ENCODE results near the gene SCGB1C1.
"Not testable (repeated sequence)": the region's sequence is repeated elsewhere in the genome, so short reads cannot be mapped to it uniquely, and the experiment has no call there.

Gene SCGB1C1

GRCh38 chr11:192674-193128, at the start of gene SCGB1C1:
SCGB1C1 (plus strand) TSS chr11:193078; CDS start chr11:193100, 22 bp downstream.
- H3K36me3 ChIP-seq (ENCODE audit: control insufficient read depth, low read depth, low read length); H3K4me3 ChIP-seq (ENCODE audit: low read length); H3K9me3 ChIP-seq (ENCODE audit: control insufficient read depth, low read depth, low read length); H3K4me1 ChIP-seq (ENCODE audit: control insufficient read depth, low read depth, low read length); H3K9ac ChIP-seq (ENCODE audit: low read length); H3K27me3 ChIP-seq (ENCODE audit: control insufficient read depth, insufficient read depth, low read length); H3K27ac ChIP-seq (ENCODE audit: low read length): not testable (repeated sequence)

GRCh38 chr11:180242-180641, 12.6 kb upstream of the SCGB1C1 start:
- H3K4me3 ChIP-seq (ENCODE audit: low read length); H3K9me3 ChIP-seq (ENCODE audit: control insufficient read depth, low read depth, low read length); H3K36me3 ChIP-seq (ENCODE audit: control insufficient read depth, low read depth, low read length); H3K9ac ChIP-seq (ENCODE audit: low read length); H3K27ac ChIP-seq (ENCODE audit: low read length); H3K4me1 ChIP-seq (ENCODE audit: control insufficient read depth, low read depth, low read length); H3K27me3 ChIP-seq (ENCODE audit: control insufficient read depth, insufficient read depth, low read length): not testable (repeated sequence)

- H3K36me3 ChIP-seq (ENCODE audit: control insufficient read depth, low read depth, low read length); H3K4me3 ChIP-seq (ENCODE audit: low read length); H3K4me1 ChIP-seq (ENCODE audit: control insufficient read depth, low read depth, low read length); H3K27me3 ChIP-seq (ENCODE audit: control insufficient read depth, insufficient read depth, low read length); H3K9ac ChIP-seq (ENCODE audit: low read length); H3K27ac ChIP-seq (ENCODE audit: low read length); H3K9me3 ChIP-seq (ENCODE audit: control insufficient read depth, low read depth, low read length): not testable (repeated sequence)
These were observed 3.6 kb upstream of the SCGB1C1 start for GRCh38 chr11:189200-189783.

GRCh38 chr11:189843-190311, 3.0 kb upstream of the SCGB1C1 start:
- not testable (repeated sequence) for H3K4me1 ChIP-seq (ENCODE audit: control insufficient read depth, low read depth, low read length); H3K27me3 ChIP-seq (ENCODE audit: control insufficient read depth, insufficient read depth, low read length); H3K9me3 ChIP-seq (ENCODE audit: control insufficient read depth, low read depth, low read length); H3K36me3 ChIP-seq (ENCODE audit: control insufficient read depth, low read depth, low read length); H3K27ac ChIP-seq (ENCODE audit: low read length); H3K9ac ChIP-seq (ENCODE audit: low read length); H3K4me3 ChIP-seq (ENCODE audit: low read length)

- not testable (repeated sequence) for H3K9me3 ChIP-seq (ENCODE audit: control insufficient read depth, low read depth, low read length); H3K27me3 ChIP-seq (ENCODE audit: control insufficient read depth, insufficient read depth, low read length); H3K4me3 ChIP-seq (ENCODE audit: low read length); H3K27ac ChIP-seq (ENCODE audit: low read length); H3K9ac ChIP-seq (ENCODE audit: low read length); H3K4me1 ChIP-seq (ENCODE audit: control insufficient read depth, low read depth, low read length); H3K36me3 ChIP-seq (ENCODE audit: control insufficient read depth, low read depth, low read length)
These were observed 2.3 kb upstream of the SCGB1C1 start for GRCh38 chr11:190546-190945.

GRCh38 chr11:191490-192478, 1.1 kb upstream of the SCGB1C1 start:
- not testable (repeated sequence) for H3K4me3 ChIP-seq (ENCODE audit: low read length); H3K9me3 ChIP-seq (ENCODE audit: control insufficient read depth, low read depth, low read length); H3K27me3 ChIP-seq (ENCODE audit: control insufficient read depth, insufficient read depth, low read length); H3K27ac ChIP-seq (ENCODE audit: low read length); H3K36me3 ChIP-seq (ENCODE audit: control insufficient read depth, low read depth, low read length); H3K9ac ChIP-seq (ENCODE audit: low read length); H3K4me1 ChIP-seq (ENCODE audit: control insufficient read depth, low read depth, low read length)

- H3K4me3 ChIP-seq (ENCODE audit: low read length); H3K27ac ChIP-seq (ENCODE audit: low read length); H3K27me3 ChIP-seq (ENCODE audit: control insufficient read depth, insufficient read depth, low read length); H3K36me3 ChIP-seq (ENCODE audit: control insufficient read depth, low read depth, low read length); H3K9ac ChIP-seq (ENCODE audit: low read length); H3K9me3 ChIP-seq (ENCODE audit: control insufficient read depth, low read depth, low read length); H3K4me1 ChIP-seq (ENCODE audit: control insufficient read depth, low read depth, low read length): not testable (repeated sequence)
These were observed 603 bp downstream of the SCGB1C1 start for GRCh38 chr11:193481-193880.

GRCh38 chr11:196786-197731, 4.2 kb downstream of the SCGB1C1 start:
- Histone ChIP-seq H3K27me3 (ENCODE audit: control insufficient read depth, insufficient read depth, low read length) (no peaks in the 10 kb centered on the region), H3K27ac (ENCODE audit: low read length) (no peak overlapping the region), H3K4me1 (ENCODE audit: control insufficient read depth, low read depth, low read length) (no peaks in the 10 kb centered on the region), H3K9ac (ENCODE audit: low read length) (no peak overlapping the region), H3K36me3 (ENCODE audit: control insufficient read depth, low read depth, low read length) (no peaks in the 10 kb centered on the region), H3K9me3 (ENCODE audit: control insufficient read depth, low read depth, low read length) (no peaks in the 10 kb centered on the region), H3K4me3 (ENCODE audit: low read length) (no peak overlapping the region)

GRCh38 chr11:197741-198235, 4.9 kb downstream of the SCGB1C1 start:
- H3K4me1 ChIP-seq (ENCODE audit: control insufficient read depth, low read depth, low read length), result no peaks in the 10 kb centered on the region

GRCh38 chr11:198236-198806, 5.4 kb downstream of the SCGB1C1 start:
- no peak overlapping the region for H3K9ac ChIP-seq (ENCODE audit: low read length)
- no peaks in the 10 kb centered on the region for H3K4me1 ChIP-seq (ENCODE audit: control insufficient read depth, low read depth, low read length)
- no peak overlapping the region for H3K27ac ChIP-seq (ENCODE audit: low read length)
- no peaks in the 10 kb centered on the region for H3K9me3 ChIP-seq (ENCODE audit: control insufficient read depth, low read depth, low read length)
- no peaks in the 10 kb centered on the region for H3K27me3 ChIP-seq (ENCODE audit: control insufficient read depth, insufficient read depth, low read length)
- H3K4me3 ChIP-seq (ENCODE audit: low read length), result no peak overlapping the region
- no peaks in the 10 kb centered on the region for H3K36me3 ChIP-seq (ENCODE audit: control insufficient read depth, low read depth, low read length)

More at GRCh38 chr11:197741-198235, 4.9 kb downstream of the SCGB1C1 start:
- no peak overlapping the region for H3K27ac ChIP-seq (ENCODE audit: low read length)
- H3K4me3 ChIP-seq (ENCODE audit: low read length), result no peak overlapping the region
- H3K9ac ChIP-seq (ENCODE audit: low read length), result no peak overlapping the region
- no peaks in the 10 kb centered on the region for H3K36me3 ChIP-seq (ENCODE audit: control insufficient read depth, low read depth, low read length)
- no peaks in the 10 kb centered on the region for H3K9me3 ChIP-seq (ENCODE audit: control insufficient read depth, low read depth, low read length)
- H3K27me3 ChIP-seq (ENCODE audit: control insufficient read depth, insufficient read depth, low read length), result no peaks in the 10 kb centered on the region

Data from iPS-18a (cell line).